ENCODE measurements around the gene CSMD2.

Gene CSMD2

GRCh38 chr1:33727310-33727709, 437.7 kb downstream of the CSMD2 start:
- no peak for DNase-seq

GRCh38 chr1:33726274-33726804, 438.7 kb downstream of the CSMD2 start:
- DNase-seq: no peak

- no peak for DNase-seq
Measured at GRCh38 chr1:33725556-33726160, 439.4 kb downstream of the CSMD2 start.

- no peak for DNase-seq
Measured at GRCh38 chr1:33725037-33725436, 440.0 kb downstream of the CSMD2 start.

- no peak for DNase-seq
Measured at GRCh38 chr1:33724348-33724747, 440.7 kb downstream of the CSMD2 start.

- DNase-seq: no peak
Measured at GRCh38 chr1:33723251-33723650, 441.8 kb downstream of the CSMD2 start.

GRCh38 chr1:33721301-33721815, 443.7 kb downstream of the CSMD2 start:
- no peak for DNase-seq

- no peak for DNase-seq
Measured at GRCh38 chr1:33719771-33720670, 445.0 kb downstream of the CSMD2 start.

- no peak for DNase-seq
Measured at GRCh38 chr1:33719326-33719725, 445.7 kb downstream of the CSMD2 start.

GRCh38 chr1:33718186-33718585, 446.8 kb downstream of the CSMD2 start:
- no peak for DNase-seq

- no peak for DNase-seq
Measured at GRCh38 chr1:33716976-33717688, 447.9 kb downstream of the CSMD2 start.

GRCh38 chr1:33715195-33715811, 449.7 kb downstream of the CSMD2 start:
- DNase-seq: no peak

- DNase-seq: no peak
Measured at GRCh38 chr1:33714421-33714820, 450.6 kb downstream of the CSMD2 start.

GRCh38 chr1:33713058-33713877, 451.8 kb downstream of the CSMD2 start:
- no peak for DNase-seq

- DNase-seq: no peak
Measured at GRCh38 chr1:33712186-33712585, 452.8 kb downstream of the CSMD2 start.

GRCh38 chr1:33711511-33711910, 453.5 kb downstream of the CSMD2 start:
- no peak for DNase-seq

GRCh38 chr1:33710967-33711366, 454.1 kb downstream of the CSMD2 start:
- DNase-seq: no peak

GRCh38 chr1:33709783-33710718, 455.0 kb downstream of the CSMD2 start:
- no peak for DNase-seq

- no peak for DNase-seq
Measured at GRCh38 chr1:33709174-33709782, 455.8 kb downstream of the CSMD2 start.

- no peak for DNase-seq
Measured at GRCh38 chr1:33706634-33707255, 458.3 kb downstream of the CSMD2 start.
